Measurements from ENCODE around the gene FILIP1L. TPM values are rescaled to one million over a fixed set of nuclear protein-coding genes. Genes with fewer than 3 reads are reported as not detected.
"Not testable (repeated sequence)": the region's sequence is repeated elsewhere in the genome, so short reads cannot be mapped to it uniquely, and the experiment has no call there.

The FILIP1L gene
- total RNA-seq, 4 donors from 2014 or later = 113 to 149 (median 122) TPM

GRCh38 chr3:99843590-99844258, 270.6 kb downstream of the FILIP1L start:
- no peaks in the 10 kb centered on the region for H3K27me3 ChIP-seq
- no peak for TF ChIP-seq POLR2AphosphoS5 (IDR thresholded peaks at IDR 0.05)
- peaks cover 0 to under 1% of the 10 kb centered on the region in 2 donors for H3K36me3 ChIP-seq
- WGBS, 2 donors (ENCODE audit: low coverage in 1 of 2) = 23 to 27% methylated on average over 3 to 8 of the region's 10 CpGs
- ATAC-seq = peak; percentile 42
- peaks cover 0 to 2% (median 0%) of the 10 kb centered on the region in 3 donors for H3K9me3 ChIP-seq
- peak overlapping the region; percentile 79 to 86 (median 82) for H3K27ac ChIP-seq
- peak overlapping the region in 1 of 2 donors; percentile 26 for H3K4me3 ChIP-seq
- H3K4me1 ChIP-seq = peaks cover 20 to 62% (median 21%) of the 10 kb centered on the region in 3 donors

- Histone ChIP-seq H3K27me3 (no peaks in the 10 kb centered on the region), H3K9me3 (no peaks in the 10 kb centered on the region), H3K4me1 (peaks cover 17 to 55% (median 20%) of the 10 kb centered on the region in 3 donors), H3K36me3 (peaks cover 0 to 6% of the 10 kb centered on the region in 2 donors), H3K27ac (peak overlapping the region; percentile 79 to 86 (median 82)), H3K4me3 (no peak overlapping the region)
- WGBS, 2 donors (ENCODE audit: low coverage in 1 of 2) = 45 to 48% methylated on average over 2 of the region's 2 CpGs
- peak; percentile 62 for ATAC-seq
- TF ChIP-seq POLR2AphosphoS5 (IDR thresholded peaks at IDR 0.05) = no peak
- TF ChIP-seq EP300 (IDR thresholded peaks at IDR 0.05) = no peak
- TF ChIP-seq CTCF (IDR thresholded peaks at IDR 0.05) = peak; percentile 79 to 89 (median 86)
- TF ChIP-seq POLR2A (IDR thresholded peaks at IDR 0.05) = no peak
Measured at GRCh38 chr3:99842826-99843589, 271.3 kb downstream of the FILIP1L start.

- not testable (repeated sequence) for H3K9me3 ChIP-seq, H3K27ac ChIP-seq, H3K27me3 ChIP-seq, H3K4me3 ChIP-seq, H3K36me3 ChIP-seq, ATAC-seq
- peaks cover 17 to 51% (median 20%) of the 10 kb centered on the region in 3 donors for H3K4me1 ChIP-seq
- WGBS, 2 donors (ENCODE audit: low coverage in 1 of 2) = 91 to 96% methylated on average over 4 of the region's 4 CpGs
Measured at GRCh38 chr3:99841949-99842348, 272.4 kb downstream of the FILIP1L start.

GRCh38 chr3:99839613-99840012, 274.7 kb downstream of the FILIP1L start:
- WGBS, 2 donors (ENCODE audit: low coverage in 1 of 2) = 100% methylated on average over 1 of the region's 1 CpG
- peaks cover 0 to 6% of the 10 kb centered on the region in 2 donors for H3K36me3 ChIP-seq
- no peak overlapping the region for H3K27ac ChIP-seq
- ATAC-seq = no peak
- no peaks in the 10 kb centered on the region for H3K27me3 ChIP-seq
- H3K4me3 ChIP-seq = no peak overlapping the region
- H3K9me3 ChIP-seq = no peaks in the 10 kb centered on the region
- H3K4me1 ChIP-seq = peaks cover 11 to 32% (median 12%) of the 10 kb centered on the region in 3 donors
- TF ChIP-seq EP300 (IDR thresholded peaks at IDR 0.05) (no peak), CTCF (IDR thresholded peaks at IDR 0.05) (no peak), POLR2A (IDR thresholded peaks at IDR 0.05) (no peak), POLR2AphosphoS5 (IDR thresholded peaks at IDR 0.05) (no peak)

- peaks cover 0 to 6% of the 10 kb centered on the region in 2 donors for H3K36me3 ChIP-seq
- no peak for ATAC-seq
- no peak overlapping the region for H3K4me3 ChIP-seq
- H3K9me3 ChIP-seq = no peaks in the 10 kb centered on the region
- no peak overlapping the region for H3K27ac ChIP-seq
- H3K4me1 ChIP-seq = peaks cover 3 to 24% (median 6%) of the 10 kb centered on the region in 3 donors
- no peaks in the 10 kb centered on the region for H3K27me3 ChIP-seq
- TF ChIP-seq POLR2AphosphoS5 (IDR thresholded peaks at IDR 0.05) (no peak), POLR2A (IDR thresholded peaks at IDR 0.05) (no peak), CTCF (IDR thresholded peaks at IDR 0.05) (no peak), EP300 (IDR thresholded peaks at IDR 0.05) (no peak)
Measured at GRCh38 chr3:99838755-99839154, 275.5 kb downstream of the FILIP1L start.
